H1 (cell line): ENCODE data around the gene GATB. TPM values are rescaled to one million over a fixed set of nuclear protein-coding genes. Genes with fewer than 3 reads are reported as not detected.
A peak's percentile ranks its signal among the peaks of the same experiment; 100 is the strongest.

ENCODE experiments used
- BACH1 ChIP-seq: IDR thresholded peaks from 2 replicates; pipeline ENCODE4 v1.6.1; 2012; ENCODE audit warnings: low read length, improper control_type of control experiment
- CBX5 ChIP-seq: fragments of 300-800, 300-1000 bp; sonication (generic); IDR thresholded peaks from 2 replicates; pipeline ENCODE4 v1.7.1; 2016; ENCODE audit warnings: antibody characterized with exemption, low read length, low read depth
- CHD1 ChIP-seq: IDR thresholded peaks from 2 replicates; pipeline ENCODE4 v1.6.1; 2012; ENCODE audit warnings: low read depth, low read length, improper control_type of control experiment
- CHD2 ChIP-seq: IDR thresholded peaks from 2 replicates; pipeline ENCODE4 v1.6.1; 2012; ENCODE audit warnings: low read length, improper control_type of control experiment
- E2F6 ChIP-seq: IDR thresholded peaks from 2 replicates; pipeline ENCODE4 v1.6.1; 2012; ENCODE audit warnings: inconsistent platforms
- EGR1 ChIP-seq: IDR thresholded peaks from 2 replicates; pipeline ENCODE4 v1.6.1; 2011; ENCODE audit warnings: low read depth, low read length, borderline replicate concordance
- EZH2 ChIP-seq: fragments of 200-600 bp; sonication (generic); IDR thresholded peaks from 2 replicates; pipeline ENCODE4 v1.7.1; 2012; ENCODE audit warnings: low read depth, mild to moderate bottlenecking, moderate library complexity, low read length, inconsistent platforms; ENCODE audit not compliant: severe bottlenecking
- GTF2F1 ChIP-seq: IDR thresholded peaks from 2 replicates; pipeline ENCODE4 v1.6.1; 2012; ENCODE audit warnings: low read depth, low read length, improper control_type of control experiment, borderline replicate concordance
- KDM1A ChIP-seq: fragments of 200-600, 300-600 bp; sonication (generic); IDR thresholded peaks from 2 replicates; pipeline ENCODE4 v1.7.1; 2016; ENCODE audit warnings: mild to moderate bottlenecking, low read length, borderline replicate concordance
- KDM4A ChIP-seq: IDR thresholded peaks from one replicate; pipeline ENCODE4 v1.7.1; 2012; ENCODE audit warnings: low read depth, mild to moderate bottlenecking, moderate library complexity, low read length, inconsistent platforms; ENCODE audit not compliant: severe bottlenecking
- MAFK ChIP-seq: IDR thresholded peaks from 2 replicates; pipeline ENCODE4 v1.6.1; 2012; ENCODE audit warnings: low read depth, mild to moderate bottlenecking, improper control_type of control experiment, low read length
- POLR2AphosphoS5 ChIP-seq: IDR thresholded peaks from 2 replicates; pipeline ENCODE4 v1.6.1; 2011; ENCODE audit warnings: low read depth, low read length
- RAD21 ChIP-seq, 2 experiments: IDR thresholded peaks in 1 of 2; conservative IDR thresholded peaks in 1 of 2; 2 replicates each; pipeline ENCODE4 v1.6.1; 2011; ENCODE audit warnings: low read depth in 2 of 2, low read length in 2 of 2, improper control_type of control experiment in 1 of 2, inconsistent platforms in 1 of 2, mild to moderate bottlenecking in 1 of 2, moderate library complexity in 1 of 2
- RNF2 ChIP-seq: fragments of 200-900, 300-1000 bp; sonication (generic); IDR thresholded peaks from 2 replicates; pipeline ENCODE4 v1.7.1; 2016; ENCODE audit warnings: borderline replicate concordance, low read depth, mild to moderate bottlenecking, antibody characterized with exemption, low read length; ENCODE audit not compliant: poor library complexity, severe bottlenecking; ENCODE audit errors: missing control alignments
- RXRA ChIP-seq: IDR thresholded peaks from 2 replicates; pipeline ENCODE4 v1.6.1; 2011; ENCODE audit warnings: low read depth, mild to moderate bottlenecking, low read length, moderate library complexity; ENCODE audit not compliant: insufficient read depth
- SIN3A ChIP-seq, 2 experiments: IDR thresholded peaks in 1 of 2; conservative IDR thresholded peaks in 1 of 2; 2 replicates each; pipeline ENCODE4 v1.6.1; 2011 to 2012; ENCODE audit warnings: low read length in 2 of 2, improper control_type of control experiment in 1 of 2, low read depth in 1 of 2, mild to moderate bottlenecking in 1 of 2
- SIX5 ChIP-seq: IDR thresholded peaks from 2 replicates; pipeline ENCODE4 v1.6.1; 2011; ENCODE audit warnings: mild to moderate bottlenecking, low read depth, low read length
- SP1 ChIP-seq: IDR thresholded peaks from 2 replicates; pipeline ENCODE4 v1.6.1; 2011; ENCODE audit warnings: low read depth, low read length
- SUZ12 ChIP-seq: fragments of 200-600 bp; sonication (generic); IDR thresholded peaks from 2 replicates; pipeline ENCODE4 v1.6.1; 2012; ENCODE audit warnings: mild to moderate bottlenecking, inconsistent platforms, low read length, moderate library complexity, mixed read lengths
- TBP ChIP-seq: IDR thresholded peaks from 2 replicates; pipeline ENCODE4 v1.6.1; 2011; ENCODE audit warnings: low read depth, low read length, improper control_type of control experiment
- TCF12 ChIP-seq: IDR thresholded peaks from 2 replicates; pipeline ENCODE4 v1.6.1; 2011; ENCODE audit warnings: low read depth, mild to moderate bottlenecking, low read length
- TEAD4 ChIP-seq: IDR thresholded peaks from 2 replicates; pipeline ENCODE4 v1.6.1; 2012; ENCODE audit warnings: low read depth, low read length, inconsistent platforms, mixed read lengths
- YY1 ChIP-seq: IDR thresholded peaks from 2 replicates; pipeline ENCODE4 v1.6.1; 2011; ENCODE audit warnings: low read depth, mild to moderate bottlenecking, low read length
- polyA plus RNA-seq, 7 experiments: library from polyadenylated mRNA; depleted of rRNA in 3 of 7; stranded (reverse) in 5 of 7; unstranded in 2 of 7; fragments of >200 nt in 5 of 7; fragments of 200-250 nt in 2 of 7; gene quantifications; 1 replicate in 5 of 7; 2 replicates in 1 of 7; 4 replicates in 1 of 7; pipeline versions ENCODE4 v1.2.1 to v1.2.3, GENCODE V29; 2011 to 2013; ENCODE audit warnings: missing spikeins in 2 of 7, mixed read lengths in 2 of 7
- total RNA-seq: library from RNA; stranded (reverse); fragmentation: NEBNext Ultra II Directional; extraction: Animal tissue kit (Norgen Biotek cat#: 25700); gene quantifications from 2 replicates; pipeline ENCODE4 v1.2.1, GENCODE V29; 2021

Gene GATB
- total and polyA plus RNA-seq, 2 of the 8 experiments (the other 6 are each of a cell fraction or from before 2014, with no cell fraction given), result 15.3 to 18.0 TPM

GRCh38 chr4:151760712-151761661, at the start of gene GATB (continued):
- TF ChIP-seq RNF2 (no peak), YY1 (peak; percentile 99), TCF12 (no peak), E2F6 (no peak), CHD2 (peak; percentile 55; the same call in 1 of the 2 replicates), SUZ12 (no peak), KDM1A (no peak), POLR2AphosphoS5 (peak; percentile 85), MAFK (no peak), TBP (peak; percentile 87), RAD21 (IDR thresholded peaks at IDR 0.05 in 1 of 2, conservative IDR thresholded peaks at IDR 0.05 in 1 of 2; ENCODE audit: low read depth in 2 of 2, low read length in 2 of 2) (peak; percentile 45 to 53), KDM4A (peak; percentile 65), EGR1 (0 out of 2 replicates have a peak, but pooled peaks have one; percentile 2), GTF2F1 (no peak), SIN3A (conservative IDR thresholded peaks at IDR 0.05 in 1 of 2, IDR thresholded peaks at IDR 0.05 in 1 of 2; ENCODE audit: low read depth in 1 of 2, low read length in 2 of 2) (peak; percentile 85 to 96; a peak in 3 of 4 replicates), BACH1 (no peak), EZH2 (no peak), CBX5 (no peak), RXRA (no peak), SIX5 (peak; percentile 94), TEAD4 (0 out of 2 replicates have a peak, but pooled peaks have one; percentile 31), CHD1 (no peak), SP1 (no peak)
